ENCODE measurements around the gene RPL35.

DNA sequence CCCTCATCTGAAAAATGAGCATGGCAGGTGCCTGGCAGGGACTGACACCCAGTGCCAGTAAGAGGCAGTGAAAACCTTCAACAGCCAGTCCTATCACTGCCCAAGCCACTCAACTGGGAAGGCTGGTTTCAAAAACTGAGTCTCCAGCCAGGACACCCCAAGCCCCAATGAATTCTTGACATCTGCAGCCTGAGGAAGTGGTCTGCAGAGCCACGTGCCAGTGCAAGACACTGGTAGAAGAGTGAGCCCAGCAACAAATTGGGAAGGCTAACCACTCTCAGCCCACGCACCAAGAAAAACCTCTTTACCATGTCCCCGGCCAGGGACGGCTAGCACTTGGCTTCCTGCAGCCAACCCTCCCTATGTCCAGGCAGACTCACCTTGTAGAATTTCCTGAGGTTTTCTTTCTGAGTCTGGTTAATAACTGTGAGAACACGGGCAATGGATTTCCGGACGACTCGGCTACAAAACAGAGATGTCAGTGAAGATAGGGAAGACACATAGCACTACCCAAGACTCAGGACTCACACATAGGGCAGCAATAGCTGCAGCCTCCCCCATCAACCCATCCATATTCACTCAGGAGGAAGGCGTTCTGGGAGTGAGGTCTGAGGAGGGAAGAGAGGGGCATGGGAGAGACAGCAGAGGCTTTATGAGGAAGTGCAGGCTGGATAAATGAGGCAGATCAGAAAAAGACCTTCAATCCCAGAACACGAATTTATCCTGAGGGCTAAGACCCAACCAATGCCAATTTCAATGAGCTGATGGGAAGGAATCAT lies 1.8 kb downstream of the RPL35 start:
- TF ChIP-seq, protein P1, sequence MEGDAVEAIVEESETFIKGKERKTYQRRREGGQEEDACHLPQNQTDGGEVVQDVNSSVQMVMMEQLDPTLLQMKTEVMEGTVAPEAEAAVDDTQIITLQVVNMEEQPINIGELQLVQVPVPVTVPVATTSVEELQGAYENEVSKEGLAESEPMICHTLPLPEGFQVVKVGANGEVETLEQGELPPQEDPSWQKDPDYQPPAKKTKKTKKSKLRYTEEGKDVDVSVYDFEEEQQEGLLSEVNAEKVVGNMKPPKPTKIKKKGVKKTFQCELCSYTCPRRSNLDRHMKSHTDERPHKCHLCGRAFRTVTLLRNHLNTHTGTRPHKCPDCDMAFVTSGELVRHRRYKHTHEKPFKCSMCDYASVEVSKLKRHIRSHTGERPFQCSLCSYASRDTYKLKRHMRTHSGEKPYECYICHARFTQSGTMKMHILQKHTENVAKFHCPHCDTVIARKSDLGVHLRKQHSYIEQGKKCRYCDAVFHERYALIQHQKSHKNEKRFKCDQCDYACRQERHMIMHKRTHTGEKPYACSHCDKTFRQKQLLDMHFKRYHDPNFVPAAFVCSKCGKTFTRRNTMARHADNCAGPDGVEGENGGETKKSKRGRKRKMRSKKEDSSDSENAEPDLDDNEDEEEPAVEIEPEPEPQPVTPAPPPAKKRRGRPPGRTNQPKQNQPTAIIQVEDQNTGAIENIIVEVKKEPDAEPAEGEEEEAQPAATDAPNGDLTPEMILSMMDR (IDR thresholded peaks at IDR 0.05) = no peak
- no peak for TF ChIP-seq POLR2A (IDR thresholded peaks at IDR 0.05)
